ENCODE data around the gene SLC25A21.

Gene SLC25A21

GRCh38 chr14:37045340-37046061 lies 126.9 kb downstream of the SLC25A21 start:
- no peak for DNase-seq (ENCODE audit: extremely low read depth, insufficient read length)
- Histone ChIP-seq H3K4me3 (replicated peaks; ENCODE audit: low read depth, low read length) (no peak overlapping the region), H3K36me3 (ENCODE audit: control insufficient read depth, insufficient read depth, low read length) (no peaks in the 10 kb centered on the region), H3K27me3 (replicated peaks; ENCODE audit: control insufficient read depth, insufficient read depth, low read length) (no peaks in the 10 kb centered on the region)
- TF ChIP-seq CTCF (IDR thresholded peaks at IDR 0.05; ENCODE audit: insufficient read depth, low read length, poor library complexity, severe bottlenecking) = no peak

DNA sequence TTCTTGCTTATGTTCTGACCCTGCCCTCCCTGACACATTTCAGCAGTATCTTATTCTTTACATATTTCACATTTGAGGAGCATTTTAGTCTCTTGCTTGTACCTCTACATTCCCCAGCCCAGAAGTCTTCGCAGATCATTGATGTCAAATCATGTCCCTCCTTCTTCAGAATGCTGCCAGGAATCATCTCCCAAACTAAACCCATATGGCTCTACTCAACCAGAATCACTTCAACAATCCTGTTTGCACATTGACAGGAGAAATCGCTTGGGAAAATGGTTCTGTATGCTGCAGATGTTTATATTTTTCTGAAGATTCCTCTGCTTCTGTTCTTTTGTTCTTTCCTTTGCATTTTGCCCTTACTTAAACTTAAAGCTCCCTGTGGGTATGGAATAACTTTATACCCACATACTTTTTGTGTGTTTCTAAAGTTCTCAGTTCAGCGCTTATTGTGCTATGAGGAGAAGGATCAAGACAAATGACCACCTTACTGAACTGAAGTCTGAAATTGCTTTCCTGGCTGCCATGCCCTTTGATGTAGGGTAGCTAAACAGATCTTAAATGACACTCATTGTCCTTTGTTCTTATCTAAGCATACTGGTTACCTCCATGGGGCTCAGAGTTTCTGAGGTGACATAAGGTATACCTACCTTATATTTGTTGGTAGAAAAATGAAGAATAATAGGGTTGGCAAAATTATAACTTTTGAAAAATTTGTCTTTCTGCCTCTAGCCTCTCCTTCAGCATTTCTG lies 134.6 kb downstream of the SLC25A21 start:
- no peak overlapping the region for H3K4me3 ChIP-seq (replicated peaks; ENCODE audit: low read depth, low read length)
- DNase-seq (ENCODE audit: extremely low read depth, insufficient read length) = no peak
- no peaks in the 10 kb centered on the region for H3K36me3 ChIP-seq (ENCODE audit: control insufficient read depth, insufficient read depth, low read length)
- H3K27me3 ChIP-seq (replicated peaks; ENCODE audit: control insufficient read depth, insufficient read depth, low read length) = no peaks in the 10 kb centered on the region
- no peak for TF ChIP-seq CTCF (IDR thresholded peaks at IDR 0.05; ENCODE audit: insufficient read depth, low read length, poor library complexity, severe bottlenecking)

DNA sequence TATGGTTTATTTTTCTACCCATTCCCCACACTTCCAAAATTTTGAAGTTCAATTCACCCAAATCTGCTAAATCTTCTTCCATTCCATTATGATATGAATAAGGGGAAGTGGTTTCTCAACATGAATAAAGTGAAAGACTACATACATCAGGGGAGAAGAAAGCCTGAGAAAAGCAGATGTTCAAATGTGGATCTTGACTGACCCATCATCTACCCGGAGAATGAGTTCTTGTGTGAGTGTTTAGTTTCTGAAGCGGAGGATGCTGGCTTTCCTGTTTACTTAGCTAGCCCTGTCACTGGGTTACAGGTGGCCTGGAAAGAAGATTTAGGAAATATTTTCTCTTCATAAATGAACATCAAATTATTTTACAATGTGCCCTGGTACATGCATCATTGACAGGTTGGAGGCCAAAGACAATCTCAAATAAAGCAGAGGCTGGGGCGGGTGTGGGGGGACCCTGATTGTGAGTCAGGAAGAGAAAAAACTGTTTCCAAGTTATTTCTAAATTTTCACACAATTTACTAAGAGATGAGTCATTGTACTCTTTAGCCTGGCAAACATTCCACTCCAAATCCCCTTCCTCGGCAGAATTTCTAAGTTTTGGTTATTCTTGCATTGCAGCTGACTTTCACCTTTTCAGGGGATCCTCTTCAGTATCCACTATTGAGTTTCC lies 135.6 kb downstream of the SLC25A21 start:
- DNase-seq (ENCODE audit: extremely low read depth, insufficient read length) = no peak
- no peak overlapping the region for H3K4me3 ChIP-seq (replicated peaks; ENCODE audit: low read depth, low read length)
- no peak for TF ChIP-seq CTCF (IDR thresholded peaks at IDR 0.05; ENCODE audit: insufficient read depth, low read length, poor library complexity, severe bottlenecking)
- H3K27me3 ChIP-seq (replicated peaks; ENCODE audit: control insufficient read depth, insufficient read depth, low read length) = no peaks in the 10 kb centered on the region
- H3K36me3 ChIP-seq (ENCODE audit: control insufficient read depth, insufficient read depth, low read length) = no peaks in the 10 kb centered on the region

DNA sequence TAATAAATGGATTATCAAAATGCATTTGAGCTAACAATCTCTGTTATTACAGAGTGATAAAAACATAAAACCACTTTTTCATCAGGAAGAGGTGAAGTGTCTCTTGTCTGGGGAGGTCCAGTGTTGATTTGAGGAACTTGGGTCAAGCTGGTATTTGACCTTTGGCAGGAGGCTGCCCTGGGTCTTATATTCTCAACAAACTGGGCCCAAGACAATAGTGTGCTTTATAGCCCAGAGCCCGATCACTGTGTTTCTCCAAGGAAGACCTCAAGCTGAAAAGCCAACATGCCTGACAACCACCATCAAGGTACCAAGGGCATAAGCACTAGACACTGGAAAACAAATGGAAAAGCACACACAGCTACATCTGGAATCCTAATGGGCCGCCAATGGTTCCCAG lies 137.0 kb downstream of the SLC25A21 start:
- H3K27me3 ChIP-seq (replicated peaks; ENCODE audit: control insufficient read depth, insufficient read depth, low read length) = no peaks in the 10 kb centered on the region
- no peak for DNase-seq (ENCODE audit: extremely low read depth, insufficient read length)

More for the DNA sequence above, 137.0 kb downstream of the SLC25A21 start:
- TF ChIP-seq CTCF (IDR thresholded peaks at IDR 0.05; ENCODE audit: insufficient read depth, low read length, poor library complexity, severe bottlenecking) = no peak
- H3K4me3 ChIP-seq (replicated peaks; ENCODE audit: low read depth, low read length) = no peak overlapping the region
- no peaks in the 10 kb centered on the region for H3K36me3 ChIP-seq (ENCODE audit: control insufficient read depth, insufficient read depth, low read length)
